SK-N-SH (cell line): ENCODE data around the gene MUC13.

Source experiments
- EP300 ChIP-seq, 2 experiments: IDR thresholded peaks; 2 replicates each; pipeline versions ENCODE4 v1.4.0 to v1.6.1; 2012; ENCODE audit warnings: borderline replicate concordance in 1 of 2, low read depth in 1 of 2, low read length in 1 of 2
- GATA2 ChIP-seq: sonication (generic); formaldehyde crosslinking; IDR thresholded peaks from 2 replicates; pipeline ENCODE4 v1.5.0; 2020; ENCODE audit warnings: mild to moderate bottlenecking, missing genetic modification reagents
- TF ChIP-seq, protein P1 (sequence below): fragments of 200-600 bp; sonication (generic); IDR thresholded peaks from 2 replicates; pipeline ENCODE4 v1.6.1; 2017; ENCODE audit warnings: antibody characterized with exemption, mild to moderate bottlenecking, moderate library complexity

GRCh38 chr3:124861041-124861440, 73.5 kb downstream of the MUC13 start:
- no peak; a peak in 1 of 4 replicates for TF ChIP-seq EP300 (IDR thresholded peaks at IDR 0.05; ENCODE audit: borderline replicate concordance in 1 of 2, low read depth in 1 of 2, low read length in 1 of 2)
- TF ChIP-seq, protein P1, sequence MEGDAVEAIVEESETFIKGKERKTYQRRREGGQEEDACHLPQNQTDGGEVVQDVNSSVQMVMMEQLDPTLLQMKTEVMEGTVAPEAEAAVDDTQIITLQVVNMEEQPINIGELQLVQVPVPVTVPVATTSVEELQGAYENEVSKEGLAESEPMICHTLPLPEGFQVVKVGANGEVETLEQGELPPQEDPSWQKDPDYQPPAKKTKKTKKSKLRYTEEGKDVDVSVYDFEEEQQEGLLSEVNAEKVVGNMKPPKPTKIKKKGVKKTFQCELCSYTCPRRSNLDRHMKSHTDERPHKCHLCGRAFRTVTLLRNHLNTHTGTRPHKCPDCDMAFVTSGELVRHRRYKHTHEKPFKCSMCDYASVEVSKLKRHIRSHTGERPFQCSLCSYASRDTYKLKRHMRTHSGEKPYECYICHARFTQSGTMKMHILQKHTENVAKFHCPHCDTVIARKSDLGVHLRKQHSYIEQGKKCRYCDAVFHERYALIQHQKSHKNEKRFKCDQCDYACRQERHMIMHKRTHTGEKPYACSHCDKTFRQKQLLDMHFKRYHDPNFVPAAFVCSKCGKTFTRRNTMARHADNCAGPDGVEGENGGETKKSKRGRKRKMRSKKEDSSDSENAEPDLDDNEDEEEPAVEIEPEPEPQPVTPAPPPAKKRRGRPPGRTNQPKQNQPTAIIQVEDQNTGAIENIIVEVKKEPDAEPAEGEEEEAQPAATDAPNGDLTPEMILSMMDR, result no peak
- TF ChIP-seq GATA2, result no peak
